NCI-H524 (cell line): ENCODE measurements around the gene OPCML.
"Not testable (repeated sequence)": the region's sequence is repeated elsewhere in the genome, so short reads cannot be mapped to it uniquely, and the experiment has no call there.

Experiments used
- DNase-seq, 2 experiments: peaks; one replicate each; lab custom pipeline; 2025; lab: John Stamatoyannopoulos, UW

OPCML gene

GRCh38 chr11:132430429-132431062 is 1101.8 kb downstream of the OPCML start:
- DNase-seq = peak in 1 of 2 experiments; percentile 37

DNA sequence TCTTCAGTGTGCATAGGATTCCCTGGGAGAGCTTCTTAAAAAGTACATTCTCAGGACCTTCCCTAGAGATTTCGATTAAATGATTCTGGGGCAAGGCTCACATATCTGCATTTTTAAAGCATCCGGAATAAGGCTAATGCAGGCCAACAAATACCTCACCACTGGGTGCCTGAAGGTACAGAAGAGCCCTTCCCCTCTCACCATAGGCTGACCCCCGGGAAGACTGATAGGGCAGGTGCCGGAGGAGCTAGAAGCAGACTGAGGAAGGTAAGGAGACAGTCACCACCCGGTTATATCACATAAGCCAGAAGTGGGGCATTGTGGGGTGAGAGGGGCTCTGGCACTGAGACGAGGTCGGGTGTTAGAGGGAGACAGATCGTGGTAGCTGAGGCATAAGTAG is 1102.6 kb downstream of the OPCML start:
- no peak for DNase-seq

DNA sequence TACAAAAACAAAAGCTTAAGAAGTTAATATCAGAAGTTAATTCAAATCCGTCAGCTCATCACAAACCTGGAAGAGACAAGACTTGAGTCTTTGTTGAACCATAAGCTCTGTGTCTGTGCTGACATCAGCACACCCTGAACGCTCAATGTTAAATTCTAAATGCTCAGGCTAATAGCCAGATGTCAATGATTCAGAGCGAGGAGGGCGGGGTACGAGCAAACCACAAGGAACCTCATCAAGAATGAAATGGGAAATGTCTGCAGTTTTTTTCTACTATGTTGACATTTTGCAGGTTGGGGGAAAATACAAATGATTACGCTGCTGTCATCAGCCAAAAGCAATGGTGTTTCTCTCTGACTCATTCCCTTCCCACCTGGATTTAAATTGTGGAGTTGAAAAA is 1104.7 kb downstream of the OPCML start:
- no peak for DNase-seq

DNA sequence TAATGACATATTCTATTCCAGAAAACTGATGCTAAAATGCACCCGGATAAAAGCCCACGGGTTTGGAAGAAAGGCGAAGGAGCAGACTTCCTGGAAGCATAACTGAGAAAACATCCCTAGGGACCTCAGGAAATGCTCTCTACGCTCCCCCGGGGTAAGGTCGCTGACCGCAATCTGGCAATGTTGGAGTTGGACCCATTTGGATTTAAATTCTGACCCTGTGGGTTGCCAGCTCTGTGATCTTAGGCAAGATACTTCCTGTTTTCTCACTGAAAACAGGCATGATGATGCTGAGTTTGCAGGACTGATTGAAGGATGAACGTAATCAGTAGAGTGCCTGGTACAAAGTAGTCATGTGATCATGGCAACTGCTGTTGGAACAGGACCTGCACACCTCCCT is 1107.9 kb downstream of the OPCML start:
- no peak for DNase-seq

DNA sequence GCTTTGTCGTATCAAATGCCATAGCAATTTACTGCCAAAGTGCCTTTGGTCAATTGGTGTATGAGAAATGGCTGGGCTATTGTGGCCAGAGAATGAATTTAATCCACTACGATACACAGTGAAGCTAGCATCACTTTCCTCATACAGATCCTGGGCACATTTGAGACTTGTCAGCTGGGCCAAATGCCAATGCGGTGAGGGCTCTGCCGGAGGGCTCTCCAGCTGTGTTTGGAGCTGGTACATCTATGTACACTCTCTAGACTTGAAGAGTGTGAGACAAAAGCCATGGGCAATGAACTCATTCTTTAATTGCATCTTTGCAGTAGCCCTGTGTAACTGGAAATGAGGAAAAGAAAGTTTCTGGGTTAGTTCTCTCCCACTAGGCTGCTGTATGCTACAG is 1109.0 kb downstream of the OPCML start:
- no peak for DNase-seq

GRCh38 chr11:132422722-132423121 is 1109.6 kb downstream of the OPCML start:
- DNase-seq = no peak

DNA sequence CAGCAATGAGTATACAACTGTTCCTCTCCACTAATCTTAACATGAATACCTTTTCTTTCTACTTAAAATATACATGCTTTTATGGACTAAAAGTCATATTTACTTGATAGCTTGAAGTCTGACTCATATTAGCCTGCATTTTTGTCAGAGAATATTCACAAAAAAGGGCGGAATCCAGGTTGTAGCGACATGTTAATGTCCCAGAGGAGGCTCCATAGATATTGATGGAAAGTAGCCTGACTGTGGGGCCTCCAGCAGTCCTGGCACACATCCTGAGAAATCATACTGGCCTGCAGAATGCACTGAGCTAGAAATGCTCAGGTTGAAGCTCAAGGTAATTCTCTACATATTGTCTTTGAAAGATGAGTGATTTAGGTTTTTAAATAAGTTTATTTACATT is 1110.7 kb downstream of the OPCML start:
- no peak for DNase-seq

- no peak for DNase-seq
Measured at GRCh38 chr11:132414451-132414850, 1117.8 kb downstream of the OPCML start.

- DNase-seq = no peak
Measured at GRCh38 chr11:132410383-132410782, 1121.9 kb downstream of the OPCML start.

- DNase-seq = no peak
Measured at GRCh38 chr11:132409573-132410355, 1122.5 kb downstream of the OPCML start.

GRCh38 chr11:132408877-132409276 is 1123.4 kb downstream of the OPCML start:
- DNase-seq = peak in 1 of 2 experiments; percentile 4

- DNase-seq = no peak
Measured at GRCh38 chr11:132405728-132406127, 1126.6 kb downstream of the OPCML start.

- peak; percentile 71 to 92 for DNase-seq
Measured at GRCh38 chr11:132402071-132402684, 1130.1 kb downstream of the OPCML start.

- DNase-seq = no peak
Measured at GRCh38 chr11:132396318-132396717, 1136.0 kb downstream of the OPCML start.

DNA sequence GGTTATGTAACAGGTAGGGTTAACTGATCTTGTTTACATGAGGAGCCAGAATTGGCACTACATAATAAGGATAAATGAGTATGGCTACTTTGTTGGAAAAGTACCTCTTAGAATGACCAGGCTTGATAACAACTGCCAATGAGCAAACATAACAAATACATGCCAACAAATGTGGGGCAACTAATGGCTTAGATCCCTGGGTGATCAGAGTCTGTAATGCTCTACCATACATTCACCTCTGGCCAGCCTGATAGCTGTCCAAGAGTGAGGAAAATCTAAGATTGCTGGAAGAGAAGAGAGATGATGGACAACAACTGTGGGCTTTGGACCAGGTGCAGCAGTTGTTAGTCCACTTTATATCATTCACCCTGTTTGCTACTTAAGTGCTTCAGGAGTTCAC is 1136.9 kb downstream of the OPCML start:
- no peak for DNase-seq

DNA sequence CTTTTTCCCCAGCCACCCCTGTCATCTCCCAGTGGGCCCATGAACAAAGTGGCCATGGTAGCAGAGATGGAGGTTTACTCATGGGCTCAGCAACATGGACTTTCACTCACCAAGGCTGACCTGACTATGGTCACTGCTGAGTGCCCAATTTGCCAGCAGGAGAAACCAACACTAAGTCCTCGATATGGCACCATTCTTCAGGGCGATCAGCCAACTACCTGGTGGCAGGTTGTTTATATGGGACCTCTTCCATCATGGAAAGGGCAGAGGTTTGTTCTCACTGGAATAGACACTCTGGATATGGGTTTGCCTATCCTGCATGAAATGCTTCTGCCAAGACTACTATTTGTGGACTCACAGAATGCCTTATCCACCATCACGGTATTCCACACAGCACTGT is 1152.8 kb downstream of the OPCML start:
- DNase-seq = no peak

DNA sequence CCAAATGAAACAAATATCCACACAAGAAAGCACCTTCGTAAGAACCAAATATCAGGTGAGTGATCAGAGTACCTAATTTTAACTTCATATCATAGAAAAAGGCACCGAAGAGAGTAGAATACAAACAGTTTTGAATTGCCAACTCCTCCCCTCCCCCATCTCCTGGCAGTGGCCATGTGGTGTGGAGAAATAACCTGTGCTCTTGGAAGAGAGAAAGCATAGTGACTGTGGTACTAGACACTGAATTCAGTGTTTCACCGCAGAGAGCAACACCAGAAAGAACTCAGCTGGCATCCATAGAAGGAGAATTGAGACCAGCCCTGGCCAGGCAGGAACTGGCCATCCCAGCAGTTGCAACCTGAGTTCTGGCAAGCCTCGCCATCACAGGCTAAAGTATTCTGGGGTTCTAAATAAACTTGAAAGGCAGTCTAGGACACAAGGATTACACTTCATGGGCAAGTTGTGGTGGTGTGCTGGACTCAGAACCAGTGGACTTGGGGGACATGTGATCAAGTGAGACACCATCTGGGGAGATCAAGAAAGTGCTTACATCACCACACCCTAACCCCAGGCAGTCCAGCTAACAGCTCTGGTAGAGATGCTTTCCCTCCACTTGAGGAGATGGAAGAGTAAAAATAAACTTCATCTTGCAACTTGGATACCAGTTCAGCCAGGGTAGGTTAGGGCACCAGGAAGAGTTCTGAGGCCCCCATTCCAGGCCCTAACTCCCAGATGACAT is 1158.7 kb downstream of the OPCML start:
- DNase-seq = no peak

- not testable (repeated sequence) for DNase-seq
Measured at GRCh38 chr11:132370114-132370513, 1162.2 kb downstream of the OPCML start.

GRCh38 chr11:132367293-132367692 is 1165.0 kb downstream of the OPCML start:
- DNase-seq = no peak

GRCh38 chr11:132365650-132366049 is 1166.7 kb downstream of the OPCML start:
- DNase-seq = no peak
